Neural cell (in vitro differentiated cells): Measurements from ENCODE around the gene BAG1.

Experiments used
- EZH2 ChIP-seq: fragments of 200-600, 300-800 bp; shearing (Covaris generic), sonication (generic); IDR thresholded peaks from 2 replicates; pipeline ENCODE4 v1.6.1; 2014; ENCODE audit warnings: antibody characterized with exemption, low read length, borderline replicate concordance, mild to moderate bottlenecking; ENCODE audit not compliant: insufficient read depth, poor library complexity, severe bottlenecking
- SMC3 ChIP-seq: fragments of 450-650 bp; conservative IDR thresholded peaks from 2 replicates; pipeline ENCODE4 v1.6.1; 2014; ENCODE audit warnings: antibody characterized with exemption, mild to moderate bottlenecking, moderate library complexity; ENCODE audit not compliant: poor library complexity
- TF ChIP-seq, protein P1 (sequence below): fragments of 450-650 bp; IDR thresholded peaks from 2 replicates; pipeline ENCODE4 v1.5.1; 2014; ENCODE audit warnings: antibody characterized with exemption, mild to moderate bottlenecking, moderate library complexity; ENCODE audit not compliant: poor library complexity, severe bottlenecking

DNA sequence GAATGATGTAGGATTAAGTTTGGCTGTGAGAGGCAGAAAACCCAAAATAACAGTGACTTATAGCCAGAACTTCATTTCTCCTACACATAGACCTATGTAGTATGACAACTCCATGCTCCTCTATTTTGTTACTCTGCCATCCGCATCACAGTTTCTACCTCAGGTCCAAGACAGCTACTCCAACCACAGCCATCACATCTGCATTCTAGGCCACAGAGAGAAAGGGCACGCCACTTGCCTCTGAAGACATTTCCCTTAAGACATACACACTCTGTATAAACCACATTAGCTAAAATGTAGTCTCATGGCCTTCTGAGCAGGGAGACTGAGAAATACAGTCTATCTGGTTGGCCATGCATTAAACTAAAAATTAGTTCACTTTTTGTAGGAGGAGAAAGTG is 14.5 kb downstream of the BAG1 start:
- TF ChIP-seq, protein P1, sequence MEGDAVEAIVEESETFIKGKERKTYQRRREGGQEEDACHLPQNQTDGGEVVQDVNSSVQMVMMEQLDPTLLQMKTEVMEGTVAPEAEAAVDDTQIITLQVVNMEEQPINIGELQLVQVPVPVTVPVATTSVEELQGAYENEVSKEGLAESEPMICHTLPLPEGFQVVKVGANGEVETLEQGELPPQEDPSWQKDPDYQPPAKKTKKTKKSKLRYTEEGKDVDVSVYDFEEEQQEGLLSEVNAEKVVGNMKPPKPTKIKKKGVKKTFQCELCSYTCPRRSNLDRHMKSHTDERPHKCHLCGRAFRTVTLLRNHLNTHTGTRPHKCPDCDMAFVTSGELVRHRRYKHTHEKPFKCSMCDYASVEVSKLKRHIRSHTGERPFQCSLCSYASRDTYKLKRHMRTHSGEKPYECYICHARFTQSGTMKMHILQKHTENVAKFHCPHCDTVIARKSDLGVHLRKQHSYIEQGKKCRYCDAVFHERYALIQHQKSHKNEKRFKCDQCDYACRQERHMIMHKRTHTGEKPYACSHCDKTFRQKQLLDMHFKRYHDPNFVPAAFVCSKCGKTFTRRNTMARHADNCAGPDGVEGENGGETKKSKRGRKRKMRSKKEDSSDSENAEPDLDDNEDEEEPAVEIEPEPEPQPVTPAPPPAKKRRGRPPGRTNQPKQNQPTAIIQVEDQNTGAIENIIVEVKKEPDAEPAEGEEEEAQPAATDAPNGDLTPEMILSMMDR = no peak
- TF ChIP-seq EZH2 (no peak), SMC3 (no peak)
